ENCODE data around the gene GDF10.
A peak's percentile ranks its signal among the peaks of the same experiment; 100 is the strongest.

GDF10 gene

GRCh38 chr10:47294057-47294456 is 5.9 kb upstream of the GDF10 start:
- Histone ChIP-seq H3K36me3 (ENCODE audit: insufficient read depth, low read length) (no peaks in the 10 kb centered on the region), H3K9me3 (ENCODE audit: control insufficient read depth, insufficient read depth, low read length) (no peaks in the 10 kb centered on the region), H3K4me1 (ENCODE audit: insufficient read depth, low read length) (no peaks in the 10 kb centered on the region), H3K9ac (ENCODE audit: low read depth, low read length) (no peak overlapping the region)

GRCh38 chr10:47294501-47294900 is 5.5 kb upstream of the GDF10 start:
- no peaks in the 10 kb centered on the region for H3K36me3 ChIP-seq (ENCODE audit: insufficient read depth, low read length)
- no peaks in the 10 kb centered on the region for H3K9me3 ChIP-seq (ENCODE audit: control insufficient read depth, insufficient read depth, low read length)
- H3K9ac ChIP-seq (ENCODE audit: low read depth, low read length): no peak overlapping the region
- no peaks in the 10 kb centered on the region for H3K4me1 ChIP-seq (ENCODE audit: insufficient read depth, low read length)

GRCh38 chr10:47295411-47295810 is 4.6 kb upstream of the GDF10 start:
- Histone ChIP-seq H3K9me3 (ENCODE audit: control insufficient read depth, insufficient read depth, low read length) (no peaks in the 10 kb centered on the region), H3K36me3 (ENCODE audit: insufficient read depth, low read length) (no peaks in the 10 kb centered on the region), H3K4me1 (ENCODE audit: insufficient read depth, low read length) (no peaks in the 10 kb centered on the region), H3K9ac (ENCODE audit: low read depth, low read length) (no peak overlapping the region)

DNA sequence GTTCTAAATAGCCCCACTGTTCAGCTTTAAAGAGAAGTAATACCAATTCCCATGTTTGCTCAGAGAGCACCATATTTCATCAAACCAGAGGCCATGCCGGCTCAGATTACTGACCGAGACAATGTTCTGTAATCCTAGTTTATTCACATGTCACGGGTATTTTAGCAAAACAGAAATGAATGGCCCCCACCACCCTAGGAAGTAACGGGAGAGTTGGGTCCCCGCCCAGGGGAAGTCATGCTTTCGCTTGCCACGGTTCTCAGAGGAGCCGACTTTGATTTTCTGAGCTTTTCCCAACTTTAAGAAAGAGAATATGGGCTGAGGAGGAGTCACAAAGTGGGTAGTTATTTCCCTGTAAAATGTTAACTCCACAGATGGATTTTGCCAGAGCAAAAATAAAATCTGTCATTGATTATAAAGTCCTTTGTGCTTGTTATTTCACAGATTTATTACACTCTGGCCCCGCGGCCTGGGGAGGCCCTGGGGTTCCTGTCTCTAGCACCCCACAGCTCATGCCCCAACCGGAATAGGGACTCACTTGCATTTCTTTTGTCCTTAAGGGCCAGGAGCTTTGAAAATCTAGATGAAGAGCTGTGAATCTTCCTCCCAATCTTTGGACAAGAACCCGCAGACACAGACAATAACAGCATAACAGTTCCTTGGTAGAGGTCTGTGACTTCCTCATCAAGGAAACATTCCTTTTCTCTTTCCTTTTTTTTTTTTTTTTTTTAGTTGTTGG is 3.7 kb upstream of the GDF10 start:
- H3K36me3 ChIP-seq (ENCODE audit: insufficient read depth, low read length): no peaks in the 10 kb centered on the region
- no peak overlapping the region for H3K9ac ChIP-seq (ENCODE audit: low read depth, low read length)
- H3K9me3 ChIP-seq (ENCODE audit: control insufficient read depth, insufficient read depth, low read length): no peaks in the 10 kb centered on the region
- no peaks in the 10 kb centered on the region for H3K4me1 ChIP-seq (ENCODE audit: insufficient read depth, low read length)

DNA sequence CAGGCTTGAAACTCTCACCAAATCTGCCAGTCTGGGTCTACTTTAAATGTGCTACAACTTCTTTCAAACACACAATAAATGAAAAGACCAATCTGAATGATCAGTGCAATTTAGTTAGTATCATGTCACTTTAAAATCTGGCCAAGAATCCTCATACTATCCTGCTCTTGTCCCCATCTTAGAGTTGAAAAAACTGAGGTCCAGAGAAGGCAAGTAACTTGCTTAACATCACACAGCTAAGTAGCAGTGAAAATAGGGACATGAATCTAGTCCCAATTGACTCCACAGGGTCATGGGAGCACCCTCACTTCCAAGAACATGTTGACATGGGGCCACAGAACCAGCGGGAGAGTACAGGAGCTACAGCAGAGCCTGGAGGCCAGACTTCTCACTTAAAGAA is 3.1 kb upstream of the GDF10 start:
- no peaks in the 10 kb centered on the region for H3K9me3 ChIP-seq (ENCODE audit: control insufficient read depth, insufficient read depth, low read length)
- no peaks in the 10 kb centered on the region for H3K4me1 ChIP-seq (ENCODE audit: insufficient read depth, low read length)
- H3K36me3 ChIP-seq (ENCODE audit: insufficient read depth, low read length): no peaks in the 10 kb centered on the region
- H3K9ac ChIP-seq (ENCODE audit: low read depth, low read length): no peak overlapping the region

GRCh38 chr10:47297866-47298540 is 2.0 kb upstream of the GDF10 start:
- no peaks in the 10 kb centered on the region for H3K4me1 ChIP-seq (ENCODE audit: insufficient read depth, low read length)
- no peaks in the 10 kb centered on the region for H3K36me3 ChIP-seq (ENCODE audit: insufficient read depth, low read length)
- H3K9ac ChIP-seq (ENCODE audit: low read depth, low read length): no peak overlapping the region
- no peaks in the 10 kb centered on the region for H3K9me3 ChIP-seq (ENCODE audit: control insufficient read depth, insufficient read depth, low read length)

- no peaks in the 10 kb centered on the region for H3K9me3 ChIP-seq (ENCODE audit: control insufficient read depth, insufficient read depth, low read length)
- no peak overlapping the region for H3K9ac ChIP-seq (ENCODE audit: low read depth, low read length)
- H3K4me1 ChIP-seq (ENCODE audit: insufficient read depth, low read length): no peaks in the 10 kb centered on the region
- no peaks in the 10 kb centered on the region for H3K36me3 ChIP-seq (ENCODE audit: insufficient read depth, low read length)
These were observed 1.3 kb upstream of the GDF10 start for GRCh38 chr10:47298715-47299114.

GRCh38 chr10:47300429-47300931 is 483 bp downstream of the GDF10 start:
- no peaks in the 10 kb centered on the region for H3K36me3 ChIP-seq (ENCODE audit: insufficient read depth, low read length)
- H3K4me1 ChIP-seq (ENCODE audit: insufficient read depth, low read length): no peaks in the 10 kb centered on the region
- peak overlapping the region; percentile 52; the same call in 1 of the 2 replicates for H3K9ac ChIP-seq (ENCODE audit: low read depth, low read length)
- no peaks in the 10 kb centered on the region for H3K9me3 ChIP-seq (ENCODE audit: control insufficient read depth, insufficient read depth, low read length)

DNA sequence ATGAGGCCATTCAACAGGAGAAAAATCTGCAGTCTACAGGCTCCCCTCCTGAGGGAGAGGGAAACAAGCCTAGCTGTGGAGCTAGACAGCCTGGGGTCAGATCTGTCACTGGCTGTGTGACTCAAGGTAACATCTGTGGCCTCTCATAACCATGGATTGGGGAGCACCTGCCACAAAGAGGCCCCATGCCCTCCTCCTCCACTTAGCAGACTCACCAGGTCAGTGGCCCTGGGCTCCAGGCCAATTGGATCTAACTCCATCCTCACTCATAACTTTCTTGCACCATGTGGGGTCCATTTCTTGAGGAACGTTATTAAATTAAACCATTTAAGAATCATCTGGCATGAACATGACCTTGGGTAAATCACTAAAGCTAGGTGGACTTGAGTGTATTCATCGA is 1.8 kb downstream of the GDF10 start:
- no peaks in the 10 kb centered on the region for H3K9me3 ChIP-seq (ENCODE audit: control insufficient read depth, insufficient read depth, low read length)

GRCh38 chr10:47303105-47303504 is 3.1 kb downstream of the GDF10 start:
- no peak overlapping the region for H3K9ac ChIP-seq (ENCODE audit: low read depth, low read length)
- no peaks in the 10 kb centered on the region for H3K4me1 ChIP-seq (ENCODE audit: insufficient read depth, low read length)
- no peaks in the 10 kb centered on the region for H3K36me3 ChIP-seq (ENCODE audit: insufficient read depth, low read length)

More for the DNA sequence above, 1.8 kb downstream of the GDF10 start:
- no peak overlapping the region for H3K9ac ChIP-seq (ENCODE audit: low read depth, low read length)
- no peaks in the 10 kb centered on the region for H3K36me3 ChIP-seq (ENCODE audit: insufficient read depth, low read length)
- no peaks in the 10 kb centered on the region for H3K4me1 ChIP-seq (ENCODE audit: insufficient read depth, low read length)

GRCh38 chr10:47303866-47304265 is 3.9 kb downstream of the GDF10 start:
- Histone ChIP-seq H3K9me3 (ENCODE audit: control insufficient read depth, insufficient read depth, low read length) (no peaks in the 10 kb centered on the region), H3K36me3 (ENCODE audit: insufficient read depth, low read length) (no peaks in the 10 kb centered on the region), H3K9ac (ENCODE audit: low read depth, low read length) (no peak overlapping the region), H3K4me1 (ENCODE audit: insufficient read depth, low read length) (no peaks in the 10 kb centered on the region)

More at GRCh38 chr10:47303105-47303504, 3.1 kb downstream of the GDF10 start:
- H3K9me3 ChIP-seq (ENCODE audit: control insufficient read depth, insufficient read depth, low read length): no peaks in the 10 kb centered on the region

DNA sequence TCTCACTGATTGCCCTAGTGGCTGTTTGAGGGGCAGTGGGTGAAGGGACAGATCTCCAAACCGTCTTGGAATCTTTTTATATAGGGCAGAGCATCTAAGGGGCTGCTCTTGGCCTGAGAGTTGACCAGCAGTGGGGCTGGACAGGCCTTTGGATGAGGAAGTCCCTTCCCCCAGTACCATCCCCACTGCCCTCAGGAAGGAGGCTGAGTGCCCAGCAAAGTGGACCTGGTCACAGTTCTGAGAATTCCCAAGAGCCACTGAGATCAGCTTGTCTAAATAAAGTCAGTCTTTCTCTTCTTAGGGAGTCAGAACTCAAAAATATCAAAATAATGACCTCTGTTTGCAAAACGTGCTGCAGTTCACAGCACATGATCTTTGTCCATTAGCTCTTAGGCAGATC is 5.6 kb downstream of the GDF10 start:
- H3K9me3 ChIP-seq (ENCODE audit: control insufficient read depth, insufficient read depth, low read length): no peaks in the 10 kb centered on the region
- no peak overlapping the region for H3K9ac ChIP-seq (ENCODE audit: low read depth, low read length)
- no peaks in the 10 kb centered on the region for H3K36me3 ChIP-seq (ENCODE audit: insufficient read depth, low read length)
- no peaks in the 10 kb centered on the region for H3K4me1 ChIP-seq (ENCODE audit: insufficient read depth, low read length)

DNA sequence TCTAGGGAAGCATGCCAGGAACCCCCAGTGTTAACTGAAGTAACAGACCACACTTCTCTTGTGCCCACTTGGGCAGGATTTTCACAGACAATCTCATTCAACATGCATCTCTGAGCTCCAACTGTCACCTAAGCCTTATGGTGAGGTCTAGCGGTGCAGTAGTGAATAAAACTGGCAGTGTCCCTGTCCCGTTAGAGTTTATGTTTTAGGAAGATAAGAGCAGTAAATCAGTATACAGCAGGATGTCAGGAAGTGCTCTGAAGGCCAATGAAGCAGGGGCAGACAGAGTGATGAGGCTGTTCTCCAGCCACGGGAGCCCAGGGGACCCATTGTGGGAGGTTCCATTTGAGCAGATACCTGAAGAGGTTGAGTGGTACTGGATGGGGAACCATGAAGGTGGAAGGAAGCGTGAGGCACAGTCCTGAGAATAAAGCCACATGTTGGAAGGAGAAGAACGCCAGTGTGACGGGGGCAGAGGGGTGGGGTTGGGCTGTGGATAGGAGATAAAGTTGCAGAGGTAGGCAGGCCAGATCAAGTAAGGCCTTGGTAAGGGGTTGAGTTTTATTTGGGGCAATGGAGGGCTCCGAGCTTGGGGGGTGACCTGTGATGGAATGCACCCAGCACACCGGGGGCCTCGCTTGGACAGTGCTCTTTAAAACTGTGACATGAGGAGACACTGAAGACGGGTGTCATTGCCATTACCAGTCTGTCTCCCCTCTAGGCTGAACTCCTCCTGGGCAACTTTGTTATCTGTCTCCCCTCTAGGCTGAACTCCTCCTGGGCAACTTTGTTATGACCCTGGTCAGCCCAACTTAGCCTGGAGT is 6.6 kb downstream of the GDF10 start:
- Histone ChIP-seq H3K9me3 (ENCODE audit: control insufficient read depth, insufficient read depth, low read length) (no peaks in the 10 kb centered on the region), H3K9ac (ENCODE audit: low read depth, low read length) (no peak overlapping the region), H3K36me3 (ENCODE audit: insufficient read depth, low read length) (no peaks in the 10 kb centered on the region), H3K4me1 (ENCODE audit: insufficient read depth, low read length) (no peaks in the 10 kb centered on the region)

DNA sequence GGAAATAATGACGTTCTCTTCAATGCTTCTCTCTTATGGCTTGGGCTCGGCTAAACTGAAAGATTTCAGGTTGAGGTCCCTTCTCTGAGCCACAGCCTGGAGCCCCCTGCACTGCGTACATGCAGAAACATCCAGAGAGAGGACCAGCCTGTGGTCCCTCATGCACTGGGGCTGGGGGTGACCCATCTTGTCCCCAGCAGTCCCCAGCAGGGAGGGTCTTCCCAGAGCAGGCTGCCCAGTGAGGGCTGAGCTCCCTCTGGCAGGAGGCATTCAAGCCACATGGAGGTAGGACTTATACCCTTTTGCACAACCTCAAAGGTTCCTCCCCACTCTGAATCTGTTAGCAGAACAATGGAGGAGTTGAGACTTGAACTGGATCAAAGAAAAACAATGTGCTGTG is 7.4 kb downstream of the GDF10 start:
- Histone ChIP-seq H3K36me3 (ENCODE audit: insufficient read depth, low read length) (no peaks in the 10 kb centered on the region), H3K4me1 (ENCODE audit: insufficient read depth, low read length) (no peaks in the 10 kb centered on the region), H3K9me3 (ENCODE audit: control insufficient read depth, insufficient read depth, low read length) (no peaks in the 10 kb centered on the region), H3K9ac (ENCODE audit: low read depth, low read length) (no peak overlapping the region)

Data from ES-I3 (cell line).